ENCODE data around the gene SCLT1.

SCLT1 gene

DNA sequence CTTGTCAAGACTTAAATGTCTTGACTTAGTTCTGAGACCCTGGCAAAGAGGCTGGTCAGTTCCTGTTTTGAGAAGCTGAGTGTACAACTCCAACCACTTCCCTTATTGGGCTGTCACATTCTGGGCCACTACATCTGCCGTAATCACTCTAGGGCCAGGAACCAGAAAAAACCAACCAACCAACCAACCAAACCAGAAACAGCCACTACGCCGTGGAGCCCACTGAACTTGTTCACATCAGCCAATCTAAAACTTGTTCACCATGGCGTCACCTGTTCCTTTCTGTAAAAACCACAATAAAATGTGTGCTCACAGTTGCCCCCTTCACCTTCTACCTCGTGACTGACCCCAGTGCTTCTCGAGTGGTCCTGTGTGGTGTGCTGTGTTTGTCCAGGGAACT lies 176.5 kb downstream of the SCLT1 start:
- H3K9me3 ChIP-seq (ENCODE audit: control insufficient read depth, low read length), result no peaks in the 10 kb centered on the region
- H3K4me3 ChIP-seq (ENCODE audit: low read length), result no peak overlapping the region
- H3K36me3 ChIP-seq (ENCODE audit: control insufficient read depth, insufficient read depth, low read length, severe bottlenecking), result no peaks in the 10 kb centered on the region
- no peak overlapping the region for H3K9ac ChIP-seq (ENCODE audit: low read length)
- DNase-seq (ENCODE audit: low read depth), result no peak
- no peaks in the 10 kb centered on the region for H3K4me1 ChIP-seq (ENCODE audit: control insufficient read depth, insufficient read depth, low read length)
- no peaks in the 10 kb centered on the region for H3K27me3 ChIP-seq (replicated peaks; ENCODE audit: control insufficient read depth, insufficient read depth, low read length)

GRCh38 chr4:128915544-128915943 lies 177.8 kb downstream of the SCLT1 start:
- no peak overlapping the region for H3K4me3 ChIP-seq (ENCODE audit: low read length)
- H3K9ac ChIP-seq (ENCODE audit: low read length), result no peak overlapping the region
- H3K9me3 ChIP-seq (ENCODE audit: control insufficient read depth, low read length), result no peaks in the 10 kb centered on the region
- no peak for DNase-seq (ENCODE audit: low read depth)
- H3K4me1 ChIP-seq (ENCODE audit: control insufficient read depth, insufficient read depth, low read length), result no peaks in the 10 kb centered on the region
- no peaks in the 10 kb centered on the region for H3K36me3 ChIP-seq (ENCODE audit: control insufficient read depth, insufficient read depth, low read length, severe bottlenecking)
- no peaks in the 10 kb centered on the region for H3K27me3 ChIP-seq (replicated peaks; ENCODE audit: control insufficient read depth, insufficient read depth, low read length)

DNA sequence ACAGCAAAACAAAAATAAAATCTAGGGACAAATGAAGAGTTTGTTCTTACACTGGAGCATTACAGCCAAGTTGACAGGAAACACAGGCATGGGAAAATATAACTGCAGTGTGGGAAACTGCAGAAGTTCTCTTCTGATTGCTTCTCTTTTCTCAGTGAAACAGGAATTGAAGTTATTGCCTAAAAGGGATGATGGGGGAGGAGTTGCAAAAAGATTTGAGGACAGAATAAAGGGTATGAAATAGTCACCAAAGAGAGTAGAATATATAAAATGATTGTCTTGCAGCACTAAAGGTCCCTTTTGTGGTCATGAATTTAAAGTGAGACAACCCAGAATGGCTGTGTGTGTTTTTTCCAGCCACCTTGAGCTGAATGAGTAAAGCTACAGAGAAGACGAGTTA lies 180.1 kb downstream of the SCLT1 start:
- Histone ChIP-seq H3K36me3 (ENCODE audit: control insufficient read depth, insufficient read depth, low read length, severe bottlenecking) (no peaks in the 10 kb centered on the region), H3K9me3 (ENCODE audit: control insufficient read depth, low read length) (no peaks in the 10 kb centered on the region), H3K9ac (ENCODE audit: low read length) (no peak overlapping the region), H3K27me3 (replicated peaks; ENCODE audit: control insufficient read depth, insufficient read depth, low read length) (no peaks in the 10 kb centered on the region), H3K4me3 (ENCODE audit: low read length) (no peak overlapping the region), H3K4me1 (ENCODE audit: control insufficient read depth, insufficient read depth, low read length) (no peaks in the 10 kb centered on the region)
- DNase-seq (ENCODE audit: low read depth), result no peak

- no peaks in the 10 kb centered on the region for H3K4me1 ChIP-seq (ENCODE audit: control insufficient read depth, insufficient read depth, low read length)
- DNase-seq (ENCODE audit: low read depth), result no peak
- no peak overlapping the region for H3K9ac ChIP-seq (ENCODE audit: low read length)
- no peaks in the 10 kb centered on the region for H3K9me3 ChIP-seq (ENCODE audit: control insufficient read depth, low read length)
- no peak overlapping the region for H3K4me3 ChIP-seq (ENCODE audit: low read length)
- no peaks in the 10 kb centered on the region for H3K36me3 ChIP-seq (ENCODE audit: control insufficient read depth, insufficient read depth, low read length, severe bottlenecking)
- H3K27me3 ChIP-seq (replicated peaks; ENCODE audit: control insufficient read depth, insufficient read depth, low read length), result no peaks in the 10 kb centered on the region
These were observed 184.6 kb downstream of the SCLT1 start for GRCh38 chr4:128908735-128909134.

- Histone ChIP-seq H3K4me1 (ENCODE audit: control insufficient read depth, insufficient read depth, low read length) (no peaks in the 10 kb centered on the region), H3K36me3 (ENCODE audit: control insufficient read depth, insufficient read depth, low read length, severe bottlenecking) (no peaks in the 10 kb centered on the region), H3K9ac (ENCODE audit: low read length) (no peak overlapping the region), H3K27me3 (replicated peaks; ENCODE audit: control insufficient read depth, insufficient read depth, low read length) (no peaks in the 10 kb centered on the region), H3K9me3 (ENCODE audit: control insufficient read depth, low read length) (no peaks in the 10 kb centered on the region), H3K4me3 (ENCODE audit: low read length) (no peak overlapping the region)
- no peak for DNase-seq (ENCODE audit: low read depth)
These were observed 185.4 kb downstream of the SCLT1 start for GRCh38 chr4:128907981-128908380.

DNA sequence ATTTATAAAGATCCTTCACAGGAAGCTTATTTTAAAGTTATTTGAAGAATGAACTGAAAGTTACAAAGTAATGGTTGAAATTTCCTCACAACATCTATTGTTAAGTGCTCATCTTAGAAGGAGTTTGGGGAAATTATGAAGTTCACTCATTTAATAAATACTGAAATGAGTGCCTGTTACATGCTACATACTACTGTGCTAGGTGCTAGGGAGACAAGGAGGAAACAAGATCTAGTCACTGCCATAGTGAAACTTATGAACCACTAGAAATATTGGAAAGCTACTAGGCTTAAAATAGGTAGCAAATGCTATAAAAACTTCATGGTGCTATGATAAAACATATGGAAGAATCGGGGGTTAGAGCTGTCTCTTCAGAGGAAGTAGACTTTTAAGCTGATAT lies 186.8 kb downstream of the SCLT1 start:
- no peaks in the 10 kb centered on the region for H3K36me3 ChIP-seq (ENCODE audit: control insufficient read depth, insufficient read depth, low read length, severe bottlenecking)
- no peak for DNase-seq (ENCODE audit: low read depth)
- no peaks in the 10 kb centered on the region for H3K4me1 ChIP-seq (ENCODE audit: control insufficient read depth, insufficient read depth, low read length)
- no peak overlapping the region for H3K4me3 ChIP-seq (ENCODE audit: low read length)
- H3K27me3 ChIP-seq (replicated peaks; ENCODE audit: control insufficient read depth, insufficient read depth, low read length), result no peaks in the 10 kb centered on the region
- no peaks in the 10 kb centered on the region for H3K9me3 ChIP-seq (ENCODE audit: control insufficient read depth, low read length)
- no peak overlapping the region for H3K9ac ChIP-seq (ENCODE audit: low read length)

GRCh38 chr4:128904821-128905220 lies 188.5 kb downstream of the SCLT1 start:
- DNase-seq (ENCODE audit: low read depth), result no peak
- H3K4me3 ChIP-seq (ENCODE audit: low read length), result no peak overlapping the region

DNA sequence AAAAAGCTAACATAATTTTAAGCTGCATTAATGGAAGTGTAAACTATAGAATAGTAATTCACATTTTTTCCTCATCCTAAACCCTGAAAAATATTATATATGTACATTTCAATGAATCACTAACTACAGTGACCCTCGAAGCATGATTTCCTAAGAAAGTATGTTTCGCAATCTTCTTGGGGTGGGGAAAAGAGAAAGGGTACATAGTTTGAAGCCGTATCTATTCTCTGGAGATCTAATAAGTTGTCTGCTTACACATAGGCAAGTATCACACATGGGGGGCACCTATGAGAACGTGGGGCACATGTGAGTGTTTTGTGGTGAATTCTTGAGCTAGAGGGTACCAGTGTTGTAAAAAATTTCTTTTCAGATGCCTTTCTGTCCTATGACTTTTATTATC lies 212.7 kb downstream of the SCLT1 start:
- Histone ChIP-seq H3K9me3 (ENCODE audit: control insufficient read depth, low read length) (no peaks in the 10 kb centered on the region), H3K36me3 (ENCODE audit: control insufficient read depth, insufficient read depth, low read length, severe bottlenecking) (peaks cover 11% of the 10 kb centered on the region), H3K9ac (ENCODE audit: low read length) (no peak overlapping the region), H3K4me1 (ENCODE audit: control insufficient read depth, insufficient read depth, low read length) (peaks cover 5% of the 10 kb centered on the region), H3K27me3 (replicated peaks; ENCODE audit: control insufficient read depth, insufficient read depth, low read length) (no peaks in the 10 kb centered on the region), H3K4me3 (ENCODE audit: low read length) (no peak overlapping the region)
- DNase-seq (ENCODE audit: low read depth), result peak; percentile 67

More at GRCh38 chr4:128904821-128905220, 188.5 kb downstream of the SCLT1 start:
- Histone ChIP-seq H3K4me1 (ENCODE audit: control insufficient read depth, insufficient read depth, low read length) (no peaks in the 10 kb centered on the region), H3K36me3 (ENCODE audit: control insufficient read depth, insufficient read depth, low read length, severe bottlenecking) (no peaks in the 10 kb centered on the region), H3K27me3 (replicated peaks; ENCODE audit: control insufficient read depth, insufficient read depth, low read length) (no peaks in the 10 kb centered on the region), H3K9ac (ENCODE audit: low read length) (no peak overlapping the region), H3K9me3 (ENCODE audit: control insufficient read depth, low read length) (no peaks in the 10 kb centered on the region)

DNA sequence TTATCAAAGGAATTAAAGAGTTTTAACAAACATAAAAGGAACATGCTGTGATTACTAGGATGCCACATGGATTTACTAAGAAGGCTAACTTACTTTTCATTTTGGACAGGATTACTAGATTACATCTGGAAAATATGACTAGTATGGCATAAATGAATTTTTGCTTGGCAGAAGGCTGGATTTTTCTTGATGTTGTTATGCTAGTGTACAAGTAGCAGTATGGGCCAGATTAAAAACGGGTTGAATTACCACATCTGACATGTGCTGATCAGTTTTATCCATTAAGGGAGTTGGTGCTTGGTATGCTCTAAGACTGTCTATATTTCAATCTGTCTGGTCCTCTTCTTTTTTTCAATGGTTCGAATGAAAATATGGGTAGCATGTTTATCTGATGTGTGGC lies 213.4 kb downstream of the SCLT1 start:
- DNase-seq (ENCODE audit: low read depth), result no peak
- Histone ChIP-seq H3K9ac (ENCODE audit: low read length) (no peak overlapping the region), H3K36me3 (ENCODE audit: control insufficient read depth, insufficient read depth, low read length, severe bottlenecking) (peaks cover 17% of the 10 kb centered on the region), H3K27me3 (replicated peaks; ENCODE audit: control insufficient read depth, insufficient read depth, low read length) (no peaks in the 10 kb centered on the region), H3K9me3 (ENCODE audit: control insufficient read depth, low read length) (no peaks in the 10 kb centered on the region), H3K4me1 (ENCODE audit: control insufficient read depth, insufficient read depth, low read length) (peaks cover 5% of the 10 kb centered on the region), H3K4me3 (ENCODE audit: low read length) (no peak overlapping the region)

- no peaks in the 10 kb centered on the region for H3K27me3 ChIP-seq (replicated peaks; ENCODE audit: control insufficient read depth, insufficient read depth, low read length)
- no peak overlapping the region for H3K4me3 ChIP-seq (ENCODE audit: low read length)
- peaks cover 5% of the 10 kb centered on the region for H3K4me1 ChIP-seq (ENCODE audit: control insufficient read depth, insufficient read depth, low read length)
- DNase-seq (ENCODE audit: low read depth), result no peak
- H3K9me3 ChIP-seq (ENCODE audit: control insufficient read depth, low read length), result no peaks in the 10 kb centered on the region
- H3K36me3 ChIP-seq (ENCODE audit: control insufficient read depth, insufficient read depth, low read length, severe bottlenecking), result peaks cover 23% of the 10 kb centered on the region
- no peak overlapping the region for H3K9ac ChIP-seq (ENCODE audit: low read length)
These were observed 214.1 kb downstream of the SCLT1 start for GRCh38 chr4:128879283-128879682.

DNA sequence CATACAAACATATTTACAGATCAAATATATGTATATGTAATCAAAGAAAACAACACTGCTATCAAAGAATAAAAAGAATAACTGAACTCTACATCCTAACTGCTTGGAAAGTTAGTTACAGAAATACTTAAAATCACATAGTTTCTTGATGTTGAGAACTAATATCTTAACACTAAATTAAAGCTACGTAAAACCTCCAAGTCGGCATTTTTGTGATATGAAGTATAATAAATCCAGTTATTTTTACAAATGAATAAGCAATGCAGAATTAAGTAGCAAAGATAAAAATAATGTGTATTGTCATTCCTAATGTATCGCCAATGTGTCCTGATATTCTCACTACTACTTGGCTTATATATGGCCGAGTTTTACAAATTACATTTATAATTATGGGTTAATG lies 215.4 kb downstream of the SCLT1 start:
- H3K9ac ChIP-seq (ENCODE audit: low read length), result no peak overlapping the region
- no peak for DNase-seq (ENCODE audit: low read depth)
- H3K4me3 ChIP-seq (ENCODE audit: low read length), result no peak overlapping the region
- H3K27me3 ChIP-seq (replicated peaks; ENCODE audit: control insufficient read depth, insufficient read depth, low read length), result no peaks in the 10 kb centered on the region
- H3K4me1 ChIP-seq (ENCODE audit: control insufficient read depth, insufficient read depth, low read length), result peaks cover 5% of the 10 kb centered on the region
- no peaks in the 10 kb centered on the region for H3K9me3 ChIP-seq (ENCODE audit: control insufficient read depth, low read length)
- H3K36me3 ChIP-seq (ENCODE audit: control insufficient read depth, insufficient read depth, low read length, severe bottlenecking), result peaks cover 36% of the 10 kb centered on the region

DNA sequence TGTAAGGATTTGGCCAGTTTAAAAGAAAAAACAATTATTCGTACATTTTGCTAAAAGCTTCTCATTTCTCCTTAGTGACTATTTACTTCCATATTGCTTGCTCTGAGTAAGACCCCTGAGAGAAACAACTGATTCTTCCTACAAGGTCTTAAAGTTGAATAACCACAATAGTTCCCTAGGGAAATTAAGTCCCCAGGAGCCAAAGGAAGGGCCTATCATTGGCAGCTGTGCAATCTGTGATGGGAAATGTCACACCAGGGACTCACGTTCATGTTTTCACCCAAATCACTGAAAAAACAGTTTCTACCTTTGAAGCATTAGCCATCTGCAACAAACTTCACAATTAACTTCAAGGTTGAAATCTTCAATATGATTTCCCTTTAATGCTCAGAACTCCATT lies 217.1 kb downstream of the SCLT1 start:
- no peak for DNase-seq (ENCODE audit: low read depth)
- Histone ChIP-seq H3K27me3 (replicated peaks; ENCODE audit: control insufficient read depth, insufficient read depth, low read length) (no peaks in the 10 kb centered on the region), H3K9me3 (ENCODE audit: control insufficient read depth, low read length) (no peaks in the 10 kb centered on the region), H3K9ac (ENCODE audit: low read length) (no peak overlapping the region), H3K4me1 (ENCODE audit: control insufficient read depth, insufficient read depth, low read length) (peaks cover 5% of the 10 kb centered on the region), H3K4me3 (ENCODE audit: low read length) (no peak overlapping the region), H3K36me3 (ENCODE audit: control insufficient read depth, insufficient read depth, low read length, severe bottlenecking) (peaks cover 54% of the 10 kb centered on the region)
